Myocyte (in vitro differentiated cells): ENCODE data around the gene STIMATE. TPM values are rescaled to one million over a fixed set of nuclear protein-coding genes. Genes with fewer than 3 reads are reported as not detected.
A peak's percentile ranks its signal among the peaks of the same experiment; 100 is the strongest.

Source experiments
- DNase-seq: peaks from one replicate; pipeline ENCODE4 v3.0.0-alpha.2; 2012; ENCODE audit warnings: low read depth
- polyA plus RNA-seq: library from polyadenylated mRNA; unstranded; fragments of >200 nt; gene quantifications from one replicate; pipeline ENCODE4 v1.2.1, GENCODE V29; 2012; ENCODE audit warnings: missing spikeins
- total RNA-seq: library from RNA; depleted of rRNA; stranded (reverse); fragments of >200 nt; gene quantifications from 2 replicates; pipeline ENCODE4 v1.2.3, GENCODE V29; 2014

STIMATE gene
- total RNA-seq = 8.9 and 9.2 TPM in 2 replicates
- 17.2 TPM for polyA plus RNA-seq

GRCh38 chr3:52897130-52898122, at the start of gene STIMATE:
Gene STIMATE, minus strand, starts transcription at chr3:52897548. Its CDS starts 98 bp downstream, at chr3:52897450.
- DNase-seq = peak; percentile 85

DNA sequence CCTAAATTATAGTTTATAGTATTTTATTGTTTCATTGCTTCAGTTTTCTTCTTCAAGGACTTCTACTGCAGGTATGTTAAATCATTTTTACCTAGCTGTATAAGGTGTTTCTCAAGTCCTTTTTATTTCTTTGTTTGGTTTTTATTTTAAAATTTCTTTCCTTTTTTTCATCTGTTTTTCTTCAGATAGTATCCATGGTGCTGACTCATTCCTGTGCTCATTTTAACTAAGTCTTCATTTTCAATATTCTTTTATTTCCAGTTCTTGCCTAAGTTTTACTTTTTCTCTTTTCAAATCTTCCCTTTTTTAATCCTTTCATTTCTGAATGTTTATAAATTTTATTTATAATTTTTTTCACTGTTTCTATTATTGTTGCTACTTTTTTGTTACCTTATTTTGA, 42.3 kb upstream of the STIMATE start:
- DNase-seq = no peak

DNA sequence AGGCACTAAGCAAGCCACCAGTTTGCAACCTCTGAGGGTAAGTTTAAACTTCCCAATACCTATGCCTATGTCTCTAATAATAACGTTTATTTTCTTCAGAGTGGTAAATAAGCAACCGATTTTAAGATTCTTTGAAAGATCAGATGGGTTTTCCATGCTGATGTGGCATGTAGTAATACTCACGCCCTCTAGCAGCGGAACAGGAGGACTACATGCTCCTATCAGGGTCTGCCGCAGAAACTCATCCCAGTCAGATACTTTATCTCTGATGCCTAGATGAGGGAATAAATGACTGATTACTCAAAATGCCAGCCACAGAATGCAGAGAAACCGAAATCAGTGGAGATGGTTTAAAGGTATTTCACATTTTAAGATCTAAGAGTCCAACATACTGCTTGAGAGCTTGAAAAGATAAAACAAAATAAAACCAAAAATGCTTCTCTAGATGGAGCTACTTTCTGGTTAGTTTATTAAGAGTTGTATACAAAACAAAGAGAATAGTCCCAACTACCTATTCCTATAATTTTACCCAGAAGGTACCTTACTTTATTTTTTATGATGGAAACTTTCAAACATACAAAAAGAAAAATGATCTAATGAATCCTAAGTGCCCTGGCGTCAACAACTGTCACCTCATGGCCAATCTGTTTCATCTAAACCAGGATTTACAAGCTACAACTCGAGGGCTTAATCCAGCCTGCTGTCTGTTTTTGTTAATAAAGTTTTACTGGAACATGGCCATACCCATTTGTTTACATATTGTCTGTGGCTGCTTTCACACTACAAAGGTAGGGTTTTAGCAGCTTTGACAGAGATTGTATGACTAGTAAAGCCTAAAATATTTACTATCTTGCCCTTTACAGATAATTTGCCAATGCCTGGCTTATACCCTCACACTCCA, 37.5 kb upstream of the STIMATE start:
- peak; percentile 60 for DNase-seq

- DNase-seq = no peak
Measured at GRCh38 chr3:52931889-52932288, 34.5 kb upstream of the STIMATE start.

- no peak for DNase-seq
Measured at GRCh38 chr3:52931328-52931727, 34.0 kb upstream of the STIMATE start.

- DNase-seq = no peak
Measured at GRCh38 chr3:52930748-52931147, 33.4 kb upstream of the STIMATE start.

DNA sequence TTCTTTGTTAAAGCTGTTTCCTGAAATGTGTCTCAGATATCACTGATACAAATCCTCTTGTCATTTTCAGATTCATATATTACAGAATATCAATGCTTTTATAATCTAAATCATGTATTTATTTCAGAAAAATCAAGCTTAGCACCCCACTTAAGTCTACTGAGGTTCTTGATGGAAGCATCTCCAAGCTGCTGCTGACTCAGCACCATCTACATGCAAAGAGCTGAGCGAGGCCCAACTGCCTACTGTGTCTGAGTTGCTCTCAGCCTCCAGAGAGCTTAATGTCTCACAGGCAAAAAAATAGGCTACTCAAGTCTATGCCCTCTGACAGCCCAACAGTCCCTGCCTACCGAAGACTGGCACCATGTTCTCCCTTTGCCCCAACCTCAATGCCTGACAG, 29.2 kb upstream of the STIMATE start:
- DNase-seq = no peak

DNA sequence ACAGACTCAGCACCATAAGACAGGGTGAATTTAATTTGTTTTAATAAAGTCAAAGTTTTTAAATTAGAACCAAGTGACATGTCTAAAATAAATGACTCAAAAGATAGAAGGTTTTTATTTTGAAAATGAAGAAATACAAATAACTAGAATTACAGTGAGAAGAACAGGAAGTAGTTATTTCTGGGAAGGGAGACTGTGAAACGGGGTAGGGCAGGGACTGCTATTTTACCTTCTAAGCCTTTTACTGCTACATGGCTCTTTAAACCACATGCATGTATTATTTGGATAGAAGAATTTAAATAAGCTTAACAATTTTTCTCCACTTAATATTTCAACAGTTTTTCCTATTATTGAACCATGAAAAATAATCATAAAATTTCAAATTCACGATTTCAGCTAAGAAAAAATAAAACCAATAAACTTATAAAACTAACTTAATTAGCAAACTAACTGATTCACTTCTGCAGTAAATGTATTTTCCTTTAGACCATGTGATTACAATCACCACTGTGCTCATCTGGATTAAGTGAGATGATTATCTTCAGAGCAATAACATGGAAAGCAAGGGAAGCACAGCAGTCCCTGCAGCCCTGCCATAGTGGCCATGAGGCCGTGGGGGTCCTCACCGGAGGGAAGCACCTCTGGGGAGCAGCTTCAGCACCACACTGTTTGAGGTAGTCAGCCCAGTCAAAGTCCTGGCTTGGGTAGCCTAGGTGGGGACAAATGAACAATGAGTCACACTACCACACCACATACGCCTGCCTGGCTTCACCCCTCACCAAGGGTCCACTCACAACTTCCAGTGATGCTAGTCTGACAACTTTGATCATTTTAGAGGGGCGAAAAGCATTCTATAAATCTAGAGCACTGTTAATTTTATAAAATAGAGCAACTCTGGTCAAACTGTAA, 28.3 kb upstream of the STIMATE start:
- DNase-seq = no peak

DNA sequence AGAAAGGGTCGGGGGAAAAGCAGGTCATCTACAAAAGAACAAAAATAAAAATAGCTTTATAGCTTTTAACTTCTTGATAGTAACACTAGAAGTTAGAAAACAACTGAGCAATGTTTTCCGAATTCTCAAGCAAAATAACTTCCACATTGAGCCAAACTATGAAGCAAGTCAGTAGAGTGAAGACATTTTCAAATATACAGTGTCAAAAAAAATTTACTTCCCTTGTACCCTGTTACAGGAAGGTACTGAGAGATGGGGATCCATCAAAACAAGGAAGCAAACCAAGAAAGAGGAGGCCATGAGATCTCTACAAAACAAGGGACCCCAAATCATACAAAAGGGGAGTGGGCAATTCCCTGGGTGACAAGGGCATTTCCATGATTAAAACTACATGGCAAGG, 26.6 kb upstream of the STIMATE start:
- no peak for DNase-seq

GRCh38 chr3:52920841-52921240, 23.5 kb upstream of the STIMATE start:
- DNase-seq = no peak

- DNase-seq = no peak
Measured at GRCh38 chr3:52917044-52917443, 19.7 kb upstream of the STIMATE start.

DNA sequence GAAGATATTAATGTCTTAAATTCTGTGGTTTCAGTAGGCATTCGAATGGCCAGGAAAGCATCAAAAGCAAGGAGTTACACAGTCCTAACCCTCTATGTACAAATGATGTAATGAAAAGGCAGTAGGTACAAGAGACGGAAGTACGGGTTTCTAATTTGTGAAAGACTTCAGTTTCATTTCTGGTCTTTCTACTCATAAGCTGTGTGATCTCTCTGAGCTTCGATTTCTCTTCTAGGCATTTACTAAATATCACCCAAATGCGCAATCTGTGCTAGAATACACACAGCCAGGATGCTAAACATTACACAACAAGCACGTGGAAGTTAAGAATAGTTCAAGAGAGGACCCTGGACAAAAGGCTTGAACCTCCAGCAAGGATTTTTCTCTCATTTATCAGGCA, 17.9 kb upstream of the STIMATE start:
- DNase-seq = no peak

- no peak for DNase-seq
Measured at GRCh38 chr3:52912885-52913731, 15.8 kb upstream of the STIMATE start.

DNA sequence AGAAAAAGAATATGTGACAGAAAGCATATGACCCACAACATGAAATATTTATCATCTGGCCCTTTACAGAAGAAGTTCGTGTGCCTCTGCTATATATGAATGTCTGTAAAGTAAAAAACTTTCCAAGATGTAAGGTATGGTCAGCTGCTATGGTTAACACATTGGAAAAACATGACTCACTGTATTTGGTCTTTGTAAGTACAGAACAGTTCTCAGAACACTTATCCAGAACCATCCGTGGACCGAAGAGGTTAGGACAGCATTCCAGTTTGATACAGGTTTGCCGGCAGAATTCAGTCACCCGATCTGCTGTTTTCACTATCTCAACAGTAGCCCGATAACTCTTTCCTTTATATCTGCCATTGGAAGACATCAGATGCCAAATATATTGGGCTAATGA, 13.5 kb upstream of the STIMATE start:
- DNase-seq = no peak

DNA sequence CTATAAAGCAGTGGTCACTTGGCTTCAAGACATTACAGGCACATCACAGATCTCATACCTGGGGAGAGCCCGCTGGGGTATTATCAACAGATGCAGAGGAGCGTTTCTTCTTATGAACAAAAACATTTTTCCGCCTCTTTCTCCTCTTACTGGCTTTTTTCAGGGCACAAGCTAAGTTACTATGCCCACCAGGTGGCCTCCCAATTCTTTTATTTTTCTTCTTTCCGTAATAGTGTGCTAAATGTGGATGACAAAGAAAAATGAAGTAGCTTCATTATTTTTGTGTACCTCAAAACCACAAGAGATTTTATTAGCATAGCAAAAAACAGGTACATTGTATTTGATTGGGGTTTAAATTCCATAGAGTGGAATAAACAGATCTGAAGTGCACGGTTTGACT, 10.1 kb upstream of the STIMATE start:
- no peak for DNase-seq

DNA sequence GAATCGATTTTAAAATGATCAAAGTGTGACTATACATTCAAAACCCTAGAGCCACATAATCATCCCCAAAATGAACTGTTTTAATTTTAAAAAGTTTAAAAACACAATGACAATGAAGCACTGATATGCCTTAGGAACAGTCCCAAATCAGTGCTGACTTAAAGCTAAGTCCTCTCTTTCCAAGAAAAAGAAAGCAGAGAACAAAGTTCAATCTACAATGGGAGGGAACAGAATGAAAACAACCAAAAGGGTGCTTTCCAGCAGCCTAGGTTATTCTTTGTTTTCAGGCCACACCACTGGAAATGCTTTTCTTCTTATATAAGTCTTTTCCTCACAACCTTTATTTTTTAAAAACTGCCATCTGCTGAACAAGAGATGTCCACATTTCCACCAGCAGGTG, 7.2 kb upstream of the STIMATE start:
- DNase-seq = no peak

GRCh38 chr3:52904000-52904399, 6.7 kb upstream of the STIMATE start:
- DNase-seq = no peak

- no peak for DNase-seq
Measured at GRCh38 chr3:52896613-52897012, 735 bp downstream of the STIMATE start.

DNA sequence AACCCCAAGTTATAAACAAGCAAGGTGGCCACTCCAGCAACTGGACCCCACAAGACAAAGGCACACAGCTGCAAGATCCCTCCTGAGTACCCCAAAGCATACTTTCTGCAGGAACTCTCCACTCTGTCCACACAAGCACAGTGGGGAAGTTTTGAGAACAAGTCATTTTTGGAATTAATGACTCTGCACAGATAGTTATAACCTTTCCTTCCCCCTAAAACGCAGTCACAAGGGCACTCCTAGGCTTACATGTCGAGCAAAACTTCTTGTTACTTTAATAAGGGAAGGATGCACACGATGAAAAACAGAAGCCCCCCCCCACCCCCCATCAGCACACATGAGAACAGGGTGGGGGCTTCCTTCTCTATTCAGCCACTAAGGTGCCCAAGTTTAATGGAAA, 1.2 kb downstream of the STIMATE start:
- no peak for DNase-seq

GRCh38 chr3:52895418-52895817, 1.9 kb downstream of the STIMATE start:
- DNase-seq = no peak
